K562 (cell line): Measurements from ENCODE around the gene DUSP21. TPM values are rescaled to one million over a fixed set of nuclear protein-coding genes. Genes with fewer than 3 reads are reported as not detected.
A peak's percentile ranks its signal among the peaks of the same experiment; 100 is the strongest.

ENCODE experiments used
- ATAC-seq: fragments of 200-7000 bp; cut with Tn5 transposase; 3 replicates; pipeline ENCODE4 v1.9.1; 2020; ENCODE audit warnings: moderate library complexity
- BruUV-seq: library from RNA; stranded (reverse); fragments of 400-500 nt; replicated peaks from 2 replicates; lab custom pipeline; 2021; lab: Mats Ljungman, UMichigan
- CTCF ChIA-PET: fragments of 300-600 bp; formaldehyde crosslinking; extraction: SDS; loops from one replicate; lab custom pipeline; 2021; ENCODE audit warnings: low intra/inter-chr PET ratio; lab: Yijun Ruan, JAX
- POLR2A ChIA-PET: fragments of 300-600, 350-650 bp; sonication (Branson Sonifier 250); formaldehyde crosslinking; extraction: SDS; loops from one replicate; lab custom pipeline; 2021; ENCODE audit warnings: antibody characterized with exemption, inconsistent platforms; lab: Yijun Ruan, JAX
- DNase-seq, 4 experiments: peaks; one replicate each; pipeline versions ENCODE4 v3.0.0 to v3.0.0-alpha.2; 2011 to 2018; ENCODE audit warnings: low spot score in 3 of 4, mixed read lengths in 3 of 4; ENCODE audit errors: extremely low read depth in 1 of 4
- FAIRE-seq: peaks from 2 replicates; lab custom pipeline; 2011; peaks lifted over from hg19 to GRCh38; lab: Jason Lieb, UNC
- H2AFZ ChIP-seq: 2 replicates; pipeline ENCODE4 v1.6.0; 2011; ENCODE audit warnings: low read depth, low read length, control low read depth, inconsistent platforms
- H3K27ac ChIP-seq: fragments of 200-600 bp; 3 replicates; pipeline ENCODE4 v1.8.0; 2011; ENCODE audit warnings: low read depth, mild to moderate bottlenecking, control low read depth, inconsistent platforms, low read length, moderate library complexity, mixed read lengths; ENCODE audit errors: extremely low read depth
- H3K27me3 ChIP-seq, 2 experiments: fragments of 300-600 bp in 1 of 2; 2 replicates in 1 of 2; 3 replicates in 1 of 2; pipeline versions ENCODE4 v1.6.0 to v1.8.0; 2011; ENCODE audit warnings: inconsistent platforms in 2 of 2, low read length in 2 of 2, mild to moderate bottlenecking in 1 of 2, mixed read lengths in 1 of 2, moderate library complexity in 1 of 2; ENCODE audit not compliant: control insufficient read depth in 2 of 2, insufficient read depth in 2 of 2
- H3K36me3 ChIP-seq: fragments of 300-600 bp; 3 replicates; pipeline ENCODE4 v1.8.0; 2011; ENCODE audit warnings: mild to moderate bottlenecking, low read length, inconsistent platforms; ENCODE audit not compliant: control insufficient read depth, insufficient read depth
- H3K4me1 ChIP-seq, 2 experiments: fragments of 200-600 bp in 1 of 2; replicated peaks in 1 of 2; 2 replicates in 1 of 2; 3 replicates in 1 of 2; pipeline versions ENCODE4 v1.5.1 to v1.8.0; 2011; ENCODE audit warnings: inconsistent platforms in 2 of 2, low read length in 2 of 2, mild to moderate bottlenecking in 1 of 2, mixed read lengths in 1 of 2, moderate library complexity in 1 of 2; ENCODE audit not compliant: control insufficient read depth in 2 of 2, insufficient read depth in 2 of 2
- H3K4me2 ChIP-seq: 2 replicates; pipeline ENCODE4 v1.6.1; 2011; ENCODE audit warnings: low read length, control low read depth, inconsistent platforms, mixed read lengths; ENCODE audit not compliant: insufficient read depth
- H3K4me3 ChIP-seq: fragments of 200-600 bp; sonication (generic), shearing (Covaris generic); 2 replicates; pipeline ENCODE4 v1.5.1; 2016; ENCODE audit warnings: control low read depth, inconsistent platforms
- H3K79me2 ChIP-seq: fragments of 200-600 bp; 3 replicates; pipeline ENCODE4 v1.8.0; 2011; ENCODE audit warnings: low read length, inconsistent platforms; ENCODE audit not compliant: control insufficient read depth, insufficient read depth
- H3K9ac ChIP-seq, 2 experiments: 2 replicates each; pipeline versions ENCODE4 v1.6.0 to v1.6.1; 2011; ENCODE audit warnings: low read depth in 2 of 2, low read length in 2 of 2, control low read depth in 1 of 2, inconsistent platforms in 1 of 2, mild to moderate bottlenecking in 1 of 2, mixed read lengths in 1 of 2; ENCODE audit not compliant: insufficient read depth in 1 of 2
- H3K9me1 ChIP-seq: one replicate; pipeline ENCODE4 v1.6.0; 2011; ENCODE audit warnings: inconsistent platforms, mild to moderate bottlenecking, low read length, moderate library complexity; ENCODE audit not compliant: control insufficient read depth, insufficient read depth
- H3K9me3 ChIP-seq: replicated peaks from 2 replicates; pipeline ENCODE4 v1.5.1; 2011; ENCODE audit warnings: low read depth, low read length, inconsistent platforms; ENCODE audit not compliant: control insufficient read depth, insufficient read depth
- H4K20me1 ChIP-seq: replicated peaks from 2 replicates; pipeline ENCODE4 v1.6.1; 2011; ENCODE audit warnings: low read length, inconsistent platforms, mixed read lengths; ENCODE audit not compliant: control insufficient read depth, insufficient read depth
- CC2D1A ChIP-seq: fragments of 450-650 bp; IDR thresholded peaks from 2 replicates; pipeline ENCODE4 v1.6.1; 2017; ENCODE audit warnings: mild to moderate bottlenecking
- CEBPG ChIP-seq, 3 experiments: fragments of 200-800 bp in 1 of 3; sonication (Bioruptor generic) in 1 of 3; sonication (generic) in 1 of 3; formaldehyde crosslinking in 1 of 3; IDR thresholded peaks in 2 of 3; conservative IDR thresholded peaks in 1 of 3; 2 replicates each; pipeline versions ENCODE4 v1.6.1 to v1.8.0; 2016 to 2022; ENCODE audit warnings: missing compliant biosample characterization in 2 of 3, missing genetic modification characterization in 2 of 3, mild to moderate bottlenecking in 1 of 3, missing genetic modification reagents in 1 of 3
- KDM5B ChIP-seq: fragments of 200-600 bp; sonication (generic); IDR thresholded peaks from 2 replicates; pipeline ENCODE4 v1.6.1; 2012; ENCODE audit warnings: low read depth, mild to moderate bottlenecking, moderate library complexity, low read length, control low read depth, inconsistent platforms; ENCODE audit not compliant: insufficient replicate concordance
- MTF1 ChIP-seq: fragments of 250-450 bp; sonication (Bioruptor Pico); IDR thresholded peaks from 2 replicates; pipeline ENCODE4 v1.9.0; 2021; ENCODE audit warnings: moderate library complexity, mild to moderate bottlenecking, inconsistent platforms, borderline replicate concordance
- NFRKB ChIP-seq: fragments of 450-650 bp; IDR thresholded peaks from 2 replicates; pipeline ENCODE4 v1.6.1; 2016; ENCODE audit warnings: low read depth
- PML ChIP-seq: IDR thresholded peaks from 2 replicates; pipeline ENCODE4 v1.6.1; 2012; ENCODE audit warnings: low read length, inconsistent platforms
- RBFOX2 ChIP-seq: fragments of 200-400 bp; formaldehyde crosslinking; IDR thresholded peaks from 2 replicates; pipeline ENCODE4 v1.6.1; 2017; ENCODE audit warnings: low read depth, mild to moderate bottlenecking, low read length, moderate library complexity
- SMAD3 ChIP-seq: fragments of 450-650 bp; formaldehyde crosslinking; conservative IDR thresholded peaks from 2 replicates; pipeline ENCODE4 v1.4.0; 2020; ENCODE audit warnings: mild to moderate bottlenecking
- SMARCE1 ChIP-seq: fragments of 450-650 bp; IDR thresholded peaks from 2 replicates; pipeline ENCODE4 v1.7.1; 2016; ENCODE audit warnings: mild to moderate bottlenecking
- ZC3H4 ChIP-seq: sonication (generic); formaldehyde crosslinking; IDR thresholded peaks from 2 replicates; pipeline ENCODE4 v1.9.0; 2021; ENCODE audit warnings: missing genetic modification reagents, borderline replicate concordance
- ZNF140 ChIP-seq: fragments of 250-450 bp; sonication (Bioruptor Pico); IDR thresholded peaks from 2 replicates; pipeline ENCODE4 v1.8.0; 2021; ENCODE audit warnings: moderate library complexity, mild to moderate bottlenecking, inconsistent platforms
- ZNF507 ChIP-seq: conservative IDR thresholded peaks from 2 replicates; pipeline ENCODE4 v1.6.1; 2017; ENCODE audit warnings: missing genetic modification characterization, missing compliant biosample characterization
- ZNF586 ChIP-seq: fragments of 450-650 bp; formaldehyde crosslinking; conservative IDR thresholded peaks from 2 replicates; pipeline ENCODE4 v1.4.0; 2020; ENCODE audit warnings: mild to moderate bottlenecking, moderate library complexity
- WGBS: fragments of 100-300 bp; shearing (Covaris generic); methylation state at CpG from one replicate; pipeline ENCODE4 v1.1.6; 2016; ENCODE audit warnings: low coverage, mixed read lengths; ENCODE audit not compliant: insufficient coverage; ENCODE audit errors: missing lambda C conversion rate; 5-methylcytosine and 5-hydroxymethylcytosine counted together
- in situ Hi-C: fragments of 300-500 bp; cut with MboI; formaldehyde crosslinking; loops from 4 replicates; pipeline ENCODE4 v1.15.0; 2018; ENCODE audit warnings: inconsistent platforms, mixed read lengths
- intact Hi-C: fragments of 100-400 bp; cut with micrococcal nuclease; formaldehyde crosslinking; loops from 2 replicates; pipeline ENCODE4 v1.14.2; 2022
- polyA plus RNA-seq, 8 experiments: library from polyadenylated mRNA; depleted of rRNA in 4 of 8; stranded (reverse) in 5 of 8; unstranded in 3 of 8; fragments of >200 nt; fragmentation: Nextera tagmentation in 2 of 8; fragmentation: Illumina TruSeq in 1 of 8; extraction: Ambion mirVana in 2 of 8; extraction: Trizol in 1 of 8; gene quantifications; 2 replicates each; pipeline versions ENCODE4 v1.2.1 to v1.2.3, GENCODE V29; 2011 to 2014; ENCODE audit warnings: inconsistent platforms in 1 of 8, missing spikeins in 1 of 8
- total RNA-seq, 7 experiments: library from RNA; depleted of rRNA in 6 of 7; stranded (reverse); fragments of >200 nt in 6 of 7; fragmentation: Illumina TruSeq in 2 of 7; extraction: Trizol in 2 of 7; gene quantifications; 2 replicates each; pipeline versions ENCODE4 v1.2.1 to v1.2.3, GENCODE V29; 2011 to 2021; ENCODE audit warnings: low replicate concordance in 1 of 7
- TF ChIP-seq, protein P1 (sequence below): sonication (generic); formaldehyde crosslinking; IDR thresholded peaks from 2 replicates; pipeline ENCODE4 v1.8.0; 2023; ENCODE audit warnings: mild to moderate bottlenecking, missing genetic modification reagents
- TF ChIP-seq, protein P2 (sequence below): fragments of 250-450 bp; sonication (Bioruptor Pico); IDR thresholded peaks from 2 replicates; pipeline ENCODE4 v1.4.0; 2020

DUSP21 gene
- total and polyA plus RNA-seq, 9 of the 15 experiments (the other 6 are each of a cell fraction or from before 2014, with no cell fraction given): 0.14 to 2.5 (median 1.3) TPM

DNA sequence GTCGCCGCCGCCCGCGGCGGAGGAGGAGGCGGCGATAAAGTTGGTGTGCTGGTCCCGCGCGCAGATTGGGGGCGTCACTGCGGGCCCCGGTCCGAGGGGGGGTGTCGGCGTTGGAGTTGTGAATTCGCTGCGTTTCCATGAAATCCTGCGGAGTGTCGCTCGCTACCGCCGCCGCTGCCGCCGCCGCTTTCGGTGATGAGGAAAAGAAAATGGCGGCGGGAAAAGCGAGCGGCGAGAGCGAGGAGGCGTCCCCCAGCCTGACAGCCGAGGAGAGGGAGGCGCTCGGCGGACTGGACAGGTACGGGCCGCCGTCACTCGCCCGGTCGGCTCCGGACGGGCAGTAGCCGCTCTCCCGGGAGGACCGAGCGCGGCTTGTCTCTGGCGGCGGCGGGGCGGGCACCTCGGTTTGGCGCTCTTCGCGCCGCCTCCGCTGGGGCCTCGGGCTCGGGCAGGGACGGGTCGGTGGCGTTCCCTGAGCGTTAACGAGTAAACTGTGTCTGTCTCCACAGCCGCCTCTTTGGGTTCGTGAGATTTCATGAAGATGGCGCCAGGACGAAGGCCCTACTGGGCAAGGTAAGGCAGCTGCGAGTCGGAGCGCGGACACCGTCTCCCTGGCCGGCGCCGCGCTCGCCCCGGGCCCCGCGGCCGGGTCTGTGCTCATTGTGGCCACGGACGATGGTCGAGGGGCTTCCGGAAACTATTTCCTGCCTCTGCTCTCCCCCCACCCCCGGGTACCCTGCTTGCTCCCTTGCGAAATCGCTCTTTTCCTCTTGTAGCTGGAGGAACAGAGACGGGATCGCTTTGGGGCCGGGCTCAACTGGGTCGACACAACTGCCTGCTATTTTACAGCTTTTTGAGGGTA is 29.8 kb downstream of the DUSP21 start:
- POLR2A ChIA-PET: interaction anchor here (0.6 to 3.2 kb wide), 5 partner anchors 9 to 532 kb away, joined by 3 to 11 read pairs (median 3); partner anchors contain the start of gene DUSP21
- no TSS peak for BruUV-seq
- in situ Hi-C loops: no loop called here
- TF ChIP-seq ZNF586 (no peak), CEBPG (CRISPR knock-in tag; IDR thresholded peaks at IDR 0.05) (0 out of 2 replicates have a peak, but pooled peaks have one; percentile 30), CEBPG (tag; conservative IDR thresholded peaks at IDR 0.05 in 1 of 2, IDR thresholded peaks at IDR 0.05 in 1 of 2) (no peak), RBFOX2 (peak; percentile 90), ZNF140 (CRISPR knock-in tag) (no peak), SMARCE1 (no peak), KDM5B (peak; percentile 33), ZNF507 (tag) (no peak), PML (no peak), ZC3H4 (peak; percentile 16; the same call in 1 of the 2 replicates), NFRKB (peak; percentile 50; the same call in 1 of the 2 replicates), CC2D1A (no peak), SMAD3 (CRISPR knock-in tag) (no peak), MTF1 (CRISPR knock-in tag) (no peak)
- TF ChIP-seq, protein P1, sequence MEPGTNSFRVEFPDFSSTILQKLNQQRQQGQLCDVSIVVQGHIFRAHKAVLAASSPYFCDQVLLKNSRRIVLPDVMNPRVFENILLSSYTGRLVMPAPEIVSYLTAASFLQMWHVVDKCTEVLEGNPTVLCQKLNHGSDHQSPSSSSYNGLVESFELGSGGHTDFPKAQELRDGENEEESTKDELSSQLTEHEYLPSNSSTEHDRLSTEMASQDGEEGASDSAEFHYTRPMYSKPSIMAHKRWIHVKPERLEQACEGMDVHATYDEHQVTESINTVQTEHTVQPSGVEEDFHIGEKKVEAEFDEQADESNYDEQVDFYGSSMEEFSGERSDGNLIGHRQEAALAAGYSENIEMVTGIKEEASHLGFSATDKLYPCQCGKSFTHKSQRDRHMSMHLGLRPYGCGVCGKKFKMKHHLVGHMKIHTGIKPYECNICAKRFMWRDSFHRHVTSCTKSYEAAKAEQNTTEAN: no peak
- TF ChIP-seq, protein P2, sequence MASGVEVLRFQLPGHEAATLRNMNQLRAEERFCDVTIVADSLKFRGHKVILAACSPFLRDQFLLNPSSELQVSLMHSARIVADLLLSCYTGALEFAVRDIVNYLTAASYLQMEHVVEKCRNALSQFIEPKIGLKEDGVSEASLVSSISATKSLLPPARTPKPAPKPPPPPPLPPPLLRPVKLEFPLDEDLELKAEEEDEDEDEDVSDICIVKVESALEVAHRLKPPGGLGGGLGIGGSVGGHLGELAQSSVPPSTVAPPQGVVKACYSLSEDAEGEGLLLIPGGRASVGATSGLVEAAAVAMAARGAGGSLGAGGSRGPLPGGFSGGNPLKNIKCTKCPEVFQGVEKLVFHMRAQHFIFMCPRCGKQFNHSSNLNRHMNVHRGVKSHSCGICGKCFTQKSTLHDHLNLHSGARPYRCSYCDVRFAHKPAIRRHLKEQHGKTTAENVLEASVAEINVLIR (CRISPR knock-in tag): no peak

More for the DNA sequence above, 29.8 kb downstream of the DUSP21 start:
- H3K4me1 ChIP-seq: peaks cover 0 to 14% of the 10 kb centered on the region in 2 experiments; a peak in 4 of 5 replicates
- peak overlapping the region; percentile 74 for H2AFZ ChIP-seq
- peaks cover 70% of the 10 kb centered on the region for H3K79me2 ChIP-seq
- no peaks in the 10 kb centered on the region for H3K27me3 ChIP-seq
- H3K36me3 ChIP-seq: peaks cover 12% of the 10 kb centered on the region
- ATAC-seq: peak; percentile 35
- H3K9me1 ChIP-seq: no peaks in the 10 kb centered on the region
- peak; percentile 29 to 59 (median 30) for DNase-seq
- H4K20me1 ChIP-seq: peaks cover 7% of the 10 kb centered on the region
- H3K9me3 ChIP-seq: no peaks in the 10 kb centered on the region
- H3K4me3 ChIP-seq: peak overlapping the region; percentile 99
- under 1% methylated on average over 49 of the region's 99 CpGs for WGBS
- intact Hi-C loops: loop anchor here (2.0 to 5.0 kb wide), 2 partner anchors 41 to 199 kb away; no protein-coding TSS in a partner anchor
- CTCF ChIA-PET: interaction anchor here (0.6 kb wide), 1 partner anchor 909 kb away, joined by 3 read pairs; no protein-coding TSS in a partner anchor
- peak overlapping the region; percentile 88 for H3K4me2 ChIP-seq
- no peak for FAIRE-seq
- peak overlapping the region; percentile 93 for H3K27ac ChIP-seq
- peak overlapping the region; percentile 89 to 99 for H3K9ac ChIP-seq
